Vagina (tissue), 2 donors: ENCODE measurements around the gene ANGPTL4. TPM values are rescaled to one million over a fixed set of nuclear protein-coding genes. Genes with fewer than 3 reads are reported as not detected.
"Not testable (repeated sequence)": the region's sequence is repeated elsewhere in the genome, so short reads cannot be mapped to it uniquely, and the experiment has no call there.

ENCODE experiments used
- DNase-seq, 2 donors: peaks; one replicate each; pipeline ENCODE4 v3.0.0-alpha.2; 2017; ENCODE audit errors: extremely low spot score in 2 of 2
- H3K27ac ChIP-seq: fragments of 200-600 bp; sonication (generic); one replicate; pipeline ENCODE4 v1.5.1; 2019
- H3K27me3 ChIP-seq: fragments of 200-600 bp; sonication (generic); one replicate; pipeline ENCODE4 v1.5.1; 2019
- H3K36me3 ChIP-seq, 2 donors: fragments of 200-600 bp; sonication (generic); one replicate each; pipeline ENCODE4 v1.5.1; 2017 to 2019
- H3K4me1 ChIP-seq: fragments of 200-600 bp; sonication (generic); one replicate; pipeline ENCODE4 v1.5.1; 2019
- H3K4me3 ChIP-seq, 2 donors: fragments of 200-600 bp; sonication (generic); 1 replicate in 1 of 2; 2 replicates in 1 of 2; pipeline ENCODE4 v1.5.1; 2016 to 2019
- H3K9me3 ChIP-seq: fragments of 200-600 bp; sonication (generic); one replicate; pipeline ENCODE4 v1.5.1; 2019
- POLR2A ChIP-seq, 2 donors: fragments of 450-650 bp; IDR thresholded peaks; one replicate each; pipeline ENCODE4 v1.6.1; 2017; ENCODE audit warnings: antibody characterized with exemption in 2 of 2, mild to moderate bottlenecking in 2 of 2, moderate library complexity in 2 of 2
- POLR2AphosphoS5 ChIP-seq, 2 donors: sonication (generic); formaldehyde crosslinking; IDR thresholded peaks; one replicate each; pipeline ENCODE4 v1.9.0; 2017; ENCODE audit warnings: antibody characterized with exemption in 2 of 2, mild to moderate bottlenecking in 2 of 2, low read depth in 1 of 2; ENCODE audit not compliant: insufficient read depth in 1 of 2
- intact Hi-C: fragments of 100-400 bp; cut with DNase I; formaldehyde crosslinking; loops from one replicate; pipeline ENCODE4 v1.15.1; 2023
- total RNA-seq: library from RNA; depleted of rRNA; stranded (reverse); fragments of >200 nt; gene quantifications from one replicate; pipeline ENCODE4 v1.2.3, GENCODE V29; 2016
- TF ChIP-seq, protein P1 (sequence below), 3 experiments: fragments of 450-650 bp in 2 of 3; fragments of 200-600 bp in 1 of 3; sonication (generic) in 1 of 3; IDR thresholded peaks; one replicate each; pipeline ENCODE4 v1.5.1; 2017 to 2019; ENCODE audit warnings: antibody characterized with exemption in 3 of 3, mild to moderate bottlenecking in 2 of 3, moderate library complexity in 2 of 3

ANGPTL4 gene
- total RNA-seq, 1 donor from 2014 or later, result 92.8 TPM

DNA sequence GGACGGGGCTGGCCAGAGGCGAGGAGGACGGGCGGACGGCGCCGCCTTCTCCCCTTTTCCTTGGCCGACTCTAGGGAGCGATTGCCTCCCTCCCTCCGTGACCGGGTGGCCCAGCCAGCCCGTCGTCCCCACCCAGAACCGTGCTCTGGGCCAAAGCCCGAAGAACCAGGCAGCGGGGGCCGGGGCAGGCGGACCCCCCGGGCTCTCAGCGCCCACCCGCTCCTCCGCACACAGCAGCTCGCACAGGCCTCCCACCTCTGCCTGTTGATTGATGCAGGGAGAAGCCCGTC is 39.8 kb downstream of the ANGPTL4 start:
- Histone ChIP-seq H3K27me3 (no peaks in the 10 kb centered on the region), H3K27ac (no peak overlapping the region), H3K4me1 (no peaks in the 10 kb centered on the region), H3K9me3 (no peaks in the 10 kb centered on the region), H3K4me3 (no peak overlapping the region), H3K36me3 (peaks cover 0 to 38% of the 10 kb centered on the region in 2 donors)
- intact Hi-C loops, result no loop called here
- DNase-seq, result no peak
- TF ChIP-seq POLR2AphosphoS5 (IDR thresholded peaks at IDR 0.05; ENCODE audit: insufficient read depth in 1 of 2, low read depth in 1 of 2) (no peak), POLR2A (IDR thresholded peaks at IDR 0.05) (no peak)
- TF ChIP-seq, protein P1, sequence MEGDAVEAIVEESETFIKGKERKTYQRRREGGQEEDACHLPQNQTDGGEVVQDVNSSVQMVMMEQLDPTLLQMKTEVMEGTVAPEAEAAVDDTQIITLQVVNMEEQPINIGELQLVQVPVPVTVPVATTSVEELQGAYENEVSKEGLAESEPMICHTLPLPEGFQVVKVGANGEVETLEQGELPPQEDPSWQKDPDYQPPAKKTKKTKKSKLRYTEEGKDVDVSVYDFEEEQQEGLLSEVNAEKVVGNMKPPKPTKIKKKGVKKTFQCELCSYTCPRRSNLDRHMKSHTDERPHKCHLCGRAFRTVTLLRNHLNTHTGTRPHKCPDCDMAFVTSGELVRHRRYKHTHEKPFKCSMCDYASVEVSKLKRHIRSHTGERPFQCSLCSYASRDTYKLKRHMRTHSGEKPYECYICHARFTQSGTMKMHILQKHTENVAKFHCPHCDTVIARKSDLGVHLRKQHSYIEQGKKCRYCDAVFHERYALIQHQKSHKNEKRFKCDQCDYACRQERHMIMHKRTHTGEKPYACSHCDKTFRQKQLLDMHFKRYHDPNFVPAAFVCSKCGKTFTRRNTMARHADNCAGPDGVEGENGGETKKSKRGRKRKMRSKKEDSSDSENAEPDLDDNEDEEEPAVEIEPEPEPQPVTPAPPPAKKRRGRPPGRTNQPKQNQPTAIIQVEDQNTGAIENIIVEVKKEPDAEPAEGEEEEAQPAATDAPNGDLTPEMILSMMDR (IDR thresholded peaks at IDR 0.05), result no peak

DNA sequence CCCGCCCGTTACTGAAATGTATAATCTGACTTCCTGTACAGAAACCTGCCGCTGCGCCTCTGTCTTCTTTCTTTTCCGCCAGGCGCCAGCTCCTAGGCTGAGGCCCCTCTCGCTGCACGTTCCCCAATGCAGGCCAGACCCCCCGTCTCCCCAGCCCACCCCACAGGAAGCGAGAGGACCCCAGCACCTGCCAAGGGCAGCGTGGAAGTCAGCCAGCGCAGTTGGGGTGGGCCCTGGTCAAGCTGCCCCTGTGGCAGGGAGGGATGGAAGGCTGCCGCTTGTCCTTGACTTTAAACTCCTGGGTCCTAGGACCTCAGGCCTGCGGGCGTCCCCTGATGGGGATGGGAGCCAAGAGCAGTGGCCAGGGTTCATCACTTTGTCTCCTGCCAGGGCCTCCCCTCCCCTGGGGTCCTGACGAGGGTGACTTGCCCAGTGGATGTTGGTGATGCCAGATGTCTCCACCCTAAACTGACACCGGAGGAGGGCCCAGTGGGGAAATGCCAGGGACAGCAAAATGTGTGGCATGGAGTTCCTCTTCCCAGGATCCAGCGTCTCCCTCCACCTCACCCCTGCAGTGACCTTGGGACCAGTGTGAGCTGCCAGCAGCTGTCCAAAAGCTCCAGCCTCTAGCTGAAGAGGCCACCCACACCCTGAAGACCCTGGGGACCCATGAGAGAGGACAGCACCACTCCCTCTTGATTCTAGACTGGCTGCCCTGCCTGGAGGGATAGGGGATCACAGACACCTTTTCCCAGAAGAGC is 40.6 kb downstream of the ANGPTL4 start:
- intact Hi-C loops, result no loop called here
- peaks cover 0 to 36% of the 10 kb centered on the region in 2 donors for H3K36me3 ChIP-seq
- TF ChIP-seq POLR2A (IDR thresholded peaks at IDR 0.05) (no peak), POLR2AphosphoS5 (IDR thresholded peaks at IDR 0.05; ENCODE audit: insufficient read depth in 1 of 2, low read depth in 1 of 2) (no peak)
- TF ChIP-seq, protein P1 (IDR thresholded peaks at IDR 0.05), result no peak
- H3K4me1 ChIP-seq, result no peaks in the 10 kb centered on the region
- no peak overlapping the region for H3K4me3 ChIP-seq
- H3K9me3 ChIP-seq, result no peaks in the 10 kb centered on the region
- H3K27ac ChIP-seq, result no peak overlapping the region
- H3K27me3 ChIP-seq, result no peaks in the 10 kb centered on the region
- DNase-seq, result no peak

DNA sequence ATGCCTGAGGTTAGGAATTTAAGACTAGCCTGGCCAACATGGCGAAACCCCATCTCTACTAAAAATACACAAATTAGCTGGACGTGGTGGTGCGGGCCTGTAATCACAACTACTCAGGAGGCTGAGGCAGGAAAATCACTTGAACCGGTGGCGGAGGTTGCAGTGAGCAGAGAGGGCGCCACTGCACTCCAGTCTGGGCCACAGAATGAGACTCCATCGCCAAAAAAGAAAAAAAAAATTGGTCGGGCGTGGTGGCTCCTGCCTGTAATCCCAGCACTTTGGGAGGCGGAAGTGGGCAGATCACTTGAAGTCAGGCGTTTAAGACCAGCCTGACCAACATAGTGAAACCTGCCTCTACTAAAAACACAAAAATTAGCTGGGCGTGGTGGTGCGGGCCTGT is 46.8 kb downstream of the ANGPTL4 start:
- peaks cover 20% of the 10 kb centered on the region for H3K4me1 ChIP-seq
- not testable (repeated sequence) for H3K27me3 ChIP-seq, DNase-seq, H3K4me3 ChIP-seq, H3K36me3 ChIP-seq, H3K9me3 ChIP-seq, H3K27ac ChIP-seq
- intact Hi-C loops, result loop anchor here (5.0 kb wide), 1 partner anchor 102 kb away; the partner anchor contains the start of gene ZNF414

DNA sequence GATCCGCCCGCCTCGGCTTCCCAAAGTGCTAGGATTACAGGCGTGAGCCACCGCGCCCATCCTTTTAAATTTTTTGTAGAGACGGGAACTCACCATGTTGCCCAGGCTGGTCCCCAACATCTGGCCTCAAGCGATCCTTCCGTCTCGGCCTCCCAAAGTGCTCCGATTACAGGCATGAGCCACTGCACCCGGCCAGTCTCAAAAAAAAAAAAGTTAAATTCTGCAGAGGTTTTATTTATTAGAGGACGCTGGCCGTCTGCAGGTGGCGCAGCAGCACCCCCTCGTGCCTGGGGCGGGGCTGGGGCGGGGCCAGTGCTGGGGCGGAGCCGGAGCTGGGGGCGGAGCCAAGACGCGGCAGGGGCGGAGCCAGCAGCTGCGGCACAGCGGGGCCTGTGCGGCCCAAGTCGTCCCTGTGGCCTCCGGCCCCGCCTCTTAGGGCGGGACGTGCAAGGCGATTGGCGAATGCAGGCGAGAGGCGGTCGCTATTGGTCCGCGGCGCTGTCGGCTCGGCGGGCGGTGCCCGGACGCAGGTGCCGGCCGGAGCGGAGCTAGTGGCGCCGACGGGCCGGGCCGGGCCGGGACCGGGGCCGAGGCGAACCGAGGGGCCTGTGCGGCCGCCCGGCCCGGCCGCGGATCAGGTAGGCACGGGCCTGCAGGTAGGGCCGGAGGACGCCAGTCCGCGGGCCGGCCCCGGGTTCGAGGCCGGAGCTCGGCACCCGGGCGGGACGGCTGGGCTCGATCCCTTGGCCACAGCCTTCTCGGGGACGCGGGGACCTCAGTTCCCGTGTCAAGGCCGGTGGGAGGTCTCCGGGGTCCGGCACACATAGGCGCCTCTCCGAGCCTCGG is 49.1 kb downstream of the ANGPTL4 start, which contains the start of gene MARCHF2:
Gene MARCHF2 (plus strand): TSS at position 523 of the 846 bp plus-strand sequence. CDS start 8,536 bp downstream, outside the sequence.
- peaks cover 23% of the 10 kb centered on the region for H3K4me1 ChIP-seq
- peak in 1 of 2 donors; percentile 97 for DNase-seq
- H3K9me3 ChIP-seq, result no peaks in the 10 kb centered on the region
- peak within 1 kb of the TSS; percentile 69 to 87 for H3K4me3 ChIP-seq
- no peaks in the 10 kb centered on the region for H3K27me3 ChIP-seq
- H3K27ac ChIP-seq, result no peak within 1 kb of the TSS
- TF ChIP-seq POLR2AphosphoS5 (IDR thresholded peaks at IDR 0.05; ENCODE audit: insufficient read depth in 1 of 2, low read depth in 1 of 2) (peak in 1 of 2 donors; percentile 21), POLR2A (IDR thresholded peaks at IDR 0.05) (peak in 1 of 2 donors; percentile 55)
- TF ChIP-seq, protein P1 (IDR thresholded peaks at IDR 0.05), result peak; percentile 16 to 83 (median 39)
- no peaks in the 10 kb centered on the region for H3K36me3 ChIP-seq
- intact Hi-C loops, result loop anchor here (5.0 kb wide), 1 partner anchor 99 kb away; the partner anchor contains the start of gene ZNF414

- H3K27ac ChIP-seq, result no peak overlapping the region
- H3K4me1 ChIP-seq, result peaks cover 25% of the 10 kb centered on the region
- intact Hi-C loops, result loop anchor here (5.0 kb wide), 1 partner anchor 99 kb away; the partner anchor contains the start of gene ZNF414
Observed at GRCh38 chr19:8413629-8413995, 49.7 kb downstream of the ANGPTL4 start.

More at GRCh38 chr19:8413629-8413995, 49.7 kb downstream of the ANGPTL4 start:
- H3K4me3 ChIP-seq, result peak overlapping the region; percentile 69 to 87
- H3K27me3 ChIP-seq, result no peaks in the 10 kb centered on the region
- TF ChIP-seq POLR2A (IDR thresholded peaks at IDR 0.05) (no peak), POLR2AphosphoS5 (IDR thresholded peaks at IDR 0.05; ENCODE audit: insufficient read depth in 1 of 2, low read depth in 1 of 2) (no peak)
- TF ChIP-seq, protein P1 (IDR thresholded peaks at IDR 0.05), result no peak
- no peak for DNase-seq
- H3K36me3 ChIP-seq, result no peaks in the 10 kb centered on the region
- H3K9me3 ChIP-seq, result no peaks in the 10 kb centered on the region
